Stomach (tissue), 4 donors: ENCODE data around the gene OR13J1.

Experiments used
- CTCF ChIP-seq, 7 experiments: fragments of 450-650 bp in 4 of 7; fragments of 200-600 bp in 3 of 7; sonication (generic) in 3 of 7; IDR thresholded peaks; one replicate each; pipeline ENCODE4 v1.5.1; 2016 to 2019; ENCODE audit warnings: antibody characterized with exemption in 7 of 7, control low read depth in 2 of 7, mild to moderate bottlenecking in 1 of 7
- EP300 ChIP-seq: sonication (generic); formaldehyde crosslinking; IDR thresholded peaks from one replicate; pipeline ENCODE4 v1.6.1; 2017; ENCODE audit warnings: antibody characterized with exemption

DNA sequence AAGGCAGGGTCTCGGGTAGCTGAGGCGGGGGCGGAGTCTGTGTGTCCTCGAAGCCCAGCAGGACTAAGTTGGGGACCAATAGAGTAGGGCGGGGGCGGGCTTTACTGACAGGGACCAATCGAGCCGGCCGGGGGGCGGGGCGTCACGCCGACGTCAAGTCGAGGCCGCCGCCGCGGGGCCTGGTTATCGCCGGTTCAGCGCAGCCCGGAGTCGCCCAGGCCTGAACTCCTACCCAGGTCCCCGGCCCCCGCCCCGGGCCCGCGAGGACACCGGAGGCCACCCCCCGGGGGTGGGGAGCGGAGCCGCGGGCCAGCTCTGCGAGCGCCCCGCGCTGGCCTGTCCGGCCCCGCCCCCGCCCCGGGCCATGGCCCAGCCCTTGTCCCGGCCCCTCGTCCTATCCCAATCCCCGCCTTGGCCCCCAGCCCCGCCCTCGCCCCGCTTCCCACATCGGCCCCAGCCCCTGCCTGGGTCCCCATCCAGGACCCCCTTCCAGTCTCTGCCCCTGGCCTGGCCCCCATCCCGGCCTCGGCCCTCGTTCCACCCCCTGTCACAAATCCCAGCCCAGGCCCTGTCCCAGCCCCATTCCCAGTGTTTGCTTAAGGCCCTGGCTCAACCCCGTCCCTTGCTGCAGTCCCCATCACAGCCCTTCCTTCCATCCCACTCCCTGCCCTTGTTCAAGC, 41.0 kb downstream of the OR13J1 start, which contains the start of gene TMEM8B:
- no peak for TF ChIP-seq CTCF (IDR thresholded peaks at IDR 0.05)
- no peak for TF ChIP-seq EP300
